Measurements from ENCODE around the gene SLC34A3. TPM values are rescaled to one million over a fixed set of nuclear protein-coding genes. Genes with fewer than 3 reads are reported as not detected.

Gene SLC34A3
- total RNA-seq, 2 experiments from 2014 or later = not detected

GRCh38 chr9:137279741-137280473, 49.2 kb downstream of the SLC34A3 start:
- peaks cover 3% of the 10 kb centered on the region for H3K27me3 Mint-ChIP-seq
- no peaks in the 10 kb centered on the region for H3K9me3 Mint-ChIP-seq (ENCODE audit: low read depth)
- peaks cover 9% of the 10 kb centered on the region for H3K4me1 Mint-ChIP-seq
- peaks cover 2% of the 10 kb centered on the region for H3K36me3 Mint-ChIP-seq
- DNase-seq (no peak), ATAC-seq (no peak)
- no peak overlapping the region for H3K27ac Mint-ChIP-seq
- no peak overlapping the region for H3K4me3 Mint-ChIP-seq
- CTCF ChIA-PET = interaction anchor here (1.1 to 1.8 kb wide), 3 partner anchors 43 to 255 kb away, joined by 3 to 5 read pairs (median 3); partner anchors contain the start of genes EXD3 and NOXA1

GRCh38 chr9:137280474-137281344, 50.0 kb downstream of the SLC34A3 start:
- ATAC-seq = no peak
- no peak for DNase-seq
- Mint-ChIP-seq H3K27ac (no peak overlapping the region), H3K4me1 (peaks cover 9% of the 10 kb centered on the region), H3K9me3 (ENCODE audit: low read depth) (no peaks in the 10 kb centered on the region), H3K27me3 (peaks cover 3% of the 10 kb centered on the region), H3K4me3 (no peak overlapping the region), H3K36me3 (peaks cover 2% of the 10 kb centered on the region)
- CTCF ChIA-PET = interaction anchor here (1.1 to 1.8 kb wide), 3 partner anchors 44 to 254 kb away, joined by 3 to 5 read pairs (median 3); partner anchors contain the start of genes EXD3 and NOXA1

- DNase-seq (no peak), ATAC-seq (no peak)
- Mint-ChIP-seq H3K27me3 (peaks cover 4% of the 10 kb centered on the region), H3K4me3 (no peak overlapping the region), H3K27ac (no peak overlapping the region), H3K4me1 (peaks cover 9% of the 10 kb centered on the region), H3K36me3 (peaks cover 2% of the 10 kb centered on the region), H3K9me3 (ENCODE audit: low read depth) (no peaks in the 10 kb centered on the region)
- CTCF ChIA-PET = interaction anchor here (1.4 kb wide), 1 partner anchor 20 kb away, joined by 4 read pairs; the partner anchor contains the start of gene NRARP
Observed at GRCh38 chr9:137281345-137282116, 50.8 kb downstream of the SLC34A3 start.

Other genes starting within 250 kb of the SLC34A3 start
- gene LCNL1, start 247.9 kb upstream of the SLC34A3 start, total RNA-seq = under 1 TPM in 1 of 2 experiments, not detected in 1; 0.09 TPM
- 10 to 100 TPM; 68.6 to 94.8 TPM for gene PAXX, start 238.5 kb upstream of the SLC34A3 start, total RNA-seq
- 1 to 10 TPM; 3.8 to 7.8 TPM for gene CLIC3, start 234.3 kb upstream of the SLC34A3 start, total RNA-seq
- 10 to 100 TPM; 30.0 to 73.6 TPM for gene ABCA2, start 202.7 kb upstream of the SLC34A3 start, total RNA-seq
- gene FUT7, start 198.8 kb upstream of the SLC34A3 start, total RNA-seq = 1 to 10 TPM in 1 of 2 experiments, under 1 TPM in 1; 0.68 to 2.8 TPM
- 10 to 100 TPM; 30.4 to 55.6 TPM for gene NPDC1, start 184.7 kb upstream of the SLC34A3 start, total RNA-seq
- gene ENTPD2, start 176.8 kb upstream of the SLC34A3 start, total RNA-seq = not detected
- gene SAPCD2, start 160.3 kb upstream of the SLC34A3 start, total RNA-seq = 10 to 100 TPM; 31.9 to 40.1 TPM
- gene UAP1L1, start 153.4 kb upstream of the SLC34A3 start, total RNA-seq = 10 to 100 TPM; 32.6 to 35.3 TPM
- 10 to 100 TPM; 43.8 to 60.6 TPM for gene MAN1B1, start 143.9 kb upstream of the SLC34A3 start, total RNA-seq
- 100 to 1,000 TPM; 271 to 321 TPM for gene DPP7, start 116.2 kb upstream of the SLC34A3 start, total RNA-seq
- gene GRIN1, start 91.7 kb upstream of the SLC34A3 start, total RNA-seq = not detected
- gene LRRC26, start 60.9 kb upstream of the SLC34A3 start, total RNA-seq = under 1 TPM in 1 of 2 experiments, not detected in 1; 0.30 TPM
- not detected for gene TMEM210, start 58.8 kb upstream of the SLC34A3 start, total RNA-seq
- gene ANAPC2, start 42.3 kb upstream of the SLC34A3 start, total RNA-seq = 10 to 100 TPM; 59.8 to 69.7 TPM
- 10 to 100 TPM; 80.2 to 91.3 TPM for gene SSNA1, start 42.2 kb upstream of the SLC34A3 start, total RNA-seq
- gene TPRN, start 30.2 kb upstream of the SLC34A3 start, total RNA-seq = 10 to 100 TPM; 11.1 to 13.3 TPM
- 10 to 100 TPM; 32.2 to 36.9 TPM for gene TMEM203, start 25.3 kb upstream of the SLC34A3 start, total RNA-seq
- gene NDOR1, start 25.2 kb upstream of the SLC34A3 start, total RNA-seq = 10 to 100 TPM; 50.1 to 50.6 TPM
- gene RNF208, start 8.7 kb upstream of the SLC34A3 start, total RNA-seq = 1 to 10 TPM; 2.9 to 3.0 TPM
- under 1 TPM; 0.53 to 0.89 TPM for gene CYSRT1, start 5.7 kb upstream of the SLC34A3 start, total RNA-seq
- gene RNF224, start 3.4 kb upstream of the SLC34A3 start, total RNA-seq = not detected
- 100 to 1,000 TPM; 353 to 375 TPM for gene TUBB4B, start 10.4 kb downstream of the SLC34A3 start, total RNA-seq
- not detected for gene STPG3, start 20.4 kb downstream of the SLC34A3 start, total RNA-seq
- 10 to 100 TPM; 70.8 to 75.3 TPM for gene NELFB, start 24.4 kb downstream of the SLC34A3 start, total RNA-seq
- 10 to 100 TPM; 10.9 to 13.3 TPM for gene TOR4A, start 46.8 kb downstream of the SLC34A3 start, total RNA-seq
- 1 to 10 TPM; 1.6 to 4.5 TPM for gene NRARP, start 71.4 kb downstream of the SLC34A3 start, total RNA-seq
- 10 to 100 TPM in 1 of 2 experiments, 1 to 10 TPM in 1; 9.2 to 19.8 TPM for gene EXD3, start 192.3 kb downstream of the SLC34A3 start, total RNA-seq
- under 1 TPM; 0.30 to 0.53 TPM for gene NOXA1, start 192.5 kb downstream of the SLC34A3 start, total RNA-seq
- not detected for gene ENTPD8, start 210.5 kb downstream of the SLC34A3 start, total RNA-seq
- 10 to 100 TPM; 35.8 to 42.1 TPM for gene NSMF, start 228.4 kb downstream of the SLC34A3 start, total RNA-seq